Activated naive CD4-positive, alpha-beta T cell treated with anti-CD3 and anti-CD28 coated beads for 36 hours (primary cell): ENCODE data around the gene SRY. TPM values are rescaled to one million over a fixed set of nuclear protein-coding genes. Genes with fewer than 3 reads are reported as not detected.

Source experiments
- total RNA-seq, 2 experiments: library from RNA; stranded (reverse); gene quantifications; one replicate each; pipeline ENCODE4 v1.2.3, GENCODE V29; 2021

Gene SRY
- total RNA-seq, 2 experiments from 2014 or later, result not detected

Other genes with a start within 250 kb of the SRY start
- 100 to 1,000 TPM; 443 to 450 TPM for gene RPS4Y1, start 53.9 kb upstream of the SRY start, total RNA-seq
- gene ZFY, start 147.7 kb upstream of the SRY start, total RNA-seq, result 10 to 100 TPM; 11.5 to 11.9 TPM